NCI-H2227 (cell line): ENCODE measurements around the gene ALDH6A1.

Source experiments
- DNase-seq: peaks from one replicate; lab custom pipeline; 2025; ENCODE audit not compliant: unreplicated experiment; lab: John Stamatoyannopoulos, UW

Gene ALDH6A1

DNA sequence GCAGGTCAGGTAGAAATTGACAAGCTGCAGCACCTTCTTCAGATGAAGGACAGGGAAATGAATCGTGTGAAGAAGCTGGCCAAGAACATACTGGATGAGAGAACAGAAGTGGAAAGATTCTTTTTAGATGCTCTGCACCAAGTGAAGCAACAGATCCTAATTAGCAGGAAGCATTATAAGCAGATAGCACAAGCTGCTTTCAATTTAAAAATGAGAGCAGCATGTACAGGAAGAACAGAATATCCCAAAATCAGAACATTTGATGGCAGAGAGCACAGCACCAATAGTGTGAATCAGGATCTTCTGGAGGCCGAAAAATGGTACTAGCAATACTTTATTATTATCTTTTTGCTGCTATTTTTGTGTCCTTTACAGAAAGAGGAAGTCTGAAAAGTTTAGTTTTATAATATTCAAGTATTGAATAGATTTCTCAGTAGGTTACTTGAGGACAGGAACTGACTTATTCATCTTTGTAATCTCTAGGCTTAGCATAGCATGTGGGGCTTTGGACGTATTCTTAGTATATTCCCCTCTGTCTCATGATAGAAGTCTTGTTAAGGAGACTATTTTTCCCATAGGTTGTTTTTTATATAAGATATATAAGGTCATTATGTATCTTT, 34.3 kb downstream of the ALDH6A1 start:
- DNase-seq: no peak

GRCh38 chr14:74048281-74048680, 36.0 kb downstream of the ALDH6A1 start:
- DNase-seq: no peak

DNA sequence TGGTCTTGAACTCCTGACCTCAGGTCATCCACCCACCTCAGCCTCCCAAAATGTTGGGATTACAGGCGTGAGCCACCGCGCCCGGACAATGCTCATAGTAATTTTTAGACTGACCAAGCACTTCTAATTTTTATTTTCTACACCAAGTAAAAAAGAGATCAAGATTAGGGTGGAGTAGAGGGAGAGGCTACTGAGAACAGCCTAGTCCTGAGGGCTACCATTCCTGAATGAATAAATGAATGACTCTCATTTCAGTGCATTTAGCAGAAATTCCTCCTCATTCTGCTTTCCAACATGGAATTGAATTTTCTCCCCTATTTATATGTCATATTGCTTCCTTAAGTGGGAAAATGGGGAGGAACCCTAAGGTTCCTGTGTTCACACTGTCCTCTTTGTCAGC, 38.7 kb downstream of the ALDH6A1 start:
- DNase-seq: no peak

DNA sequence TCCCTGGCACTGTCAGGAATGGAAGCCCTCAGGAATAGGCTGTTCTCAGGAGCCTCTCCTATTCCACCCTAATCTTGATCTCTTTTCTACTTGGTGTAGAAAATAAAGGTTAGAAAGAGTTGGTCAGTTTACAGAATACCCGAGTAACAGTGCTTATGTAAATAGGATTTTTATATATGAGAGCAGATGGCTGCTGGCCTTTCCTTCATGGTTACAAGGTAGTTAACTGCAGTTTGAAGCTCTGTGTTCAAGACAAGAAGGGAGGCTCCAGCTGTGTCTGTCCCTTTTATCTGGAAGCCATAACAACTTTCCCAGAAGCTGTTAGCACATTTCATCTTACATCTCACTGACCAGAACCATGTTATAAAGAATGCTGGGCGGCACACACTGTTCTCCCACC, 42.0 kb downstream of the ALDH6A1 start:
- no peak for DNase-seq

GRCh38 chr14:74038020-74038859, 46.0 kb downstream of the ALDH6A1 start:
- peak; percentile 68 for DNase-seq

DNA sequence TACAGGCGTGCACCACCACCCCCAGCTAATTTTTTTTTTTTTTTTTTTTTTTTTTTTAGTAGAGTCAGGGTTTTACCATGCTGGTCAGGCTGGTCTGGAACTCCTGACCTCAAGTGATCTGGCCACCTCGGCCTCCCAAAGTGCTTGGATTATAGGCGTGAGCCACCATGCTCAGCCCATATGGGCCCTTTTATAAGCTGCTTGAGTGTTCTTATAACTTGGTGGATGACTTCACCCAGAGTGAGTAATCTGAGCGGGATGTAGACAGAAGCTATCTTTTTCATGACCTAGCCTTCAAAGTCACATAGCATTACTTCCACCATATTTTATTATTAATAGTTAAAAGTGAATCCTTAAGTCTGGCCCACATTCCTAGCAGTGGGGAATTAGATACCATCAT, 48.7 kb downstream of the ALDH6A1 start:
- no peak for DNase-seq

- DNase-seq: no peak
Observed at GRCh38 chr14:74034572-74034971, 49.7 kb downstream of the ALDH6A1 start.

GRCh38 chr14:74029136-74029535, 55.1 kb downstream of the ALDH6A1 start:
- no peak for DNase-seq

- no peak for DNase-seq
Observed at GRCh38 chr14:74022346-74022745, 61.9 kb downstream of the ALDH6A1 start.

DNA sequence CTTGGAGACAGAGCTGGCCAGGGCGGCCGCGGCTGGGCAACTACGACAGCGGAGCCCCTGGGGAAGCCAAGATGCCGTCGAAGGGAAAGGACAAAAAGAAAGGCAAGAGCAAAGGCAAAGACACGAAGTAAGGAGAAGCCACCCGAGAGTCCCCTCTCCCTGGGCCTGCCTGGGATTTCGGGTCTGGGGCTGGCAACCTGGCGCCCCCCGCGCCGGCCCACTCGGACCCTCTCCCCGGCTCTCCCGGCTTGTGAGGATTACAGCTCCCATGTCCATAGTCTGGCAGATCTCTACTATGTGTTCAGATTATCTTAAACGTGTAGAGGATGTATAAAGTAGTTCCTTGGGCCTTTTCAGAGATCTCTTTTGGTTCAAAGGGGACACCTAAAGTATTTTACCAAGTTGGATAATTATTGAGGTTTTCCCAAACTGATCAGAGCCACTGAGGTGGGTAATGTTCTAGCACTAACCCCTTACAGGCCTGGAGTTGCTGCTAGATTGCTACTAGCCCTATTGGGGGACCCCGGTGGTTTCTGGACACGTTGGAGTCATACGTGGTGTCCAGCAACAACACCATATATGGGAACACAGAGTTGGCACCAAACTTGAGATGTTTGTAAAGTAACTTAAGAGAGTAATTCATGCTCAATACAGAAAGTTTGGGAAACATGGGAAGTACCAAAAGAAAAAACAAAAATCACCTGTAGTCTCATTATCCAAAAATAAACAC, 64.7 kb downstream of the ALDH6A1 start:
- DNase-seq: no peak

- DNase-seq: peak; percentile 93
Observed at GRCh38 chr14:74018586-74019407, 65.5 kb downstream of the ALDH6A1 start, which contains the start of the genes BBOF1 and ENTPD5. BBOF1 (plus strand) TSS chr14:74019349; CDS start chr14:74019479, 130 bp downstream. ENTPD5 (minus strand) TSS chr14:74019288; CDS start chr14:73988102, 31,186 bp downstream.

- DNase-seq: no peak
Observed at GRCh38 chr14:74018174-74018585, 66.1 kb downstream of the ALDH6A1 start.

- DNase-seq: no peak
Observed at GRCh38 chr14:74015963-74016362, 68.3 kb downstream of the ALDH6A1 start.

DNA sequence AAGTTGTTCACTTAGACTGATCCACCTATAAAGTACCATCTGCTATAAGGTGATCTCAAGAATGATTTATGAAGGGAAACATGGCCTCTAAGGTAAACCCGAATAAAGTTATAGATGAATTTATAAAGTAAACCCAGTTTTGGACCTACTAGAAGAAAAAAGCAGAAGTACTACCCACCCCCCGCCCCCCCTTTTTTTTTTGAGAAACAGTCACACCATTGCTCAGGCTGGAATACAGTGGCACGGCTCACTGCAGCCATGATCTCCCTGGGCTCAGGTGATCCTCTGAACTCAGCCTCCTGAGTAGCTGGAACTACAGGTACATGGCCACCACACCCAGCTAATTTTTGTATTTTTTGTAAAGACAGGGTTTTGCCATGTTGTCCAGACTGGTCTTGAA, 69.1 kb downstream of the ALDH6A1 start:
- DNase-seq: no peak

GRCh38 chr14:74014299-74014698, 70.0 kb downstream of the ALDH6A1 start:
- no peak for DNase-seq

DNA sequence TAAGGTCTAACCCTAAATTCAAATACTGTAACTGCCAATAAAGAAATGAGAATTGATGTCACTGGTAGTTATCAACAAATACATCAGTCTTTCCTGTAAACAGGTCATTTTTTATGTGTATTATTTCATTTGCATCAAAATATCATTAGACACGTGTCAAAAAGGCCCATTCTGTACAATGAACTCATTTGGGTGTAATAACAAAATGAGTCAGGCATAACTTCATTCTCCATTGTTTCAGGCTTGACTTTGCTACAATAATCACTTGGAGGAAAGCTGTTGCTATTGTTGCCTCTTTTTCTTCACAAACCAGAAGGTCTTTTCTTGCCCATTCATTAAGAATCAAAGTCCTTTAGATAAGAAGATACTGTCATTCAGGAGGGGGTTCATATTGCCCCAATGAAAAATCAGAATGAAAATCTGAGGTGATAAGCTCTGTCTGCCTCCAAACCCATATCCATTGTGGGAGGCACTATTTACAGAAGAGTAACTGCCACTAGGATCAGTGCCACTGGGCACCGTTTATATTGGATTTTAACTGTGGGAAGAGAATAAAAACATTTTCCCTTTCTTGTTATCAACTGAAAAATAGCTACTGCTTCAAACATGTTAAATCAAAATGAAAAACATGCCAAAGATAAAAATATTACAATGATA, 75.3 kb downstream of the ALDH6A1 start:
- DNase-seq: no peak
